CD14-positive monocyte (primary cell): Measurements from ENCODE around the gene SQSTM1. TPM values are rescaled to one million over a fixed set of nuclear protein-coding genes. Genes with fewer than 3 reads are reported as not detected.

Experiments
- DNase-seq, 3 donors: peaks; one replicate each; pipeline ENCODE4 v3.0.0-alpha.2; 2011 to 2022
- H2AFZ ChIP-seq: 2 replicates; pipeline ENCODE4 v1.6.0; 2012; ENCODE audit warnings: mild to moderate bottlenecking, low read depth, low read length, inconsistent platforms; ENCODE audit not compliant: insufficient read depth, poor library complexity, severe bottlenecking
- H3K27ac ChIP-seq, 2 donors: 1 replicate in 1 of 2; 2 replicates in 1 of 2; pipeline ENCODE4 v1.5.1; 2012 to 2013; ENCODE audit warnings: low read length in 2 of 2, control low read depth in 1 of 2, inconsistent platforms in 1 of 2, low read depth in 1 of 2, mild to moderate bottlenecking in 1 of 2
- H3K27me3 ChIP-seq, 2 donors: one replicate each; pipeline versions ENCODE4 v1.6.0 to v1.6.1; 2011 to 2013; ENCODE audit warnings: low read length in 2 of 2; ENCODE audit not compliant: control insufficient read depth in 2 of 2, insufficient read depth in 2 of 2
- H3K36me3 ChIP-seq, 2 donors: replicated peaks in 1 of 2; 1 replicate in 1 of 2; 2 replicates in 1 of 2; pipeline versions ENCODE4 v1.5.1 to v1.6.1; 2012 to 2013; ENCODE audit warnings: low read length in 2 of 2, control low read depth in 1 of 2, inconsistent platforms in 1 of 2, mild to moderate bottlenecking in 1 of 2; ENCODE audit not compliant: insufficient read depth in 2 of 2, control insufficient read depth in 1 of 2
- H3K4me1 ChIP-seq, 2 donors: 1 replicate in 1 of 2; 2 replicates in 1 of 2; pipeline versions ENCODE4 v1.5.1 to v1.6.1; 2012 to 2013; ENCODE audit warnings: low read length in 2 of 2, control low read depth in 1 of 2, inconsistent platforms in 1 of 2, mild to moderate bottlenecking in 1 of 2, moderate library complexity in 1 of 2; ENCODE audit not compliant: insufficient read depth in 2 of 2, control insufficient read depth in 1 of 2
- H3K4me2 ChIP-seq: replicated peaks from 2 replicates; pipeline ENCODE3; 2012; ENCODE audit warnings: low read length, moderate library complexity, mild to moderate bottlenecking; ENCODE audit not compliant: poor library complexity, severe bottlenecking; ENCODE audit errors: extremely low read depth
- H3K4me3 ChIP-seq, 3 experiments: fragments of 200-600 bp in 1 of 3; sonication (generic) in 1 of 3; replicated peaks in 1 of 3; 1 replicate in 2 of 3; 2 replicates in 1 of 3; pipeline ENCODE4 v1.5.1; 2011 to 2013; ENCODE audit warnings: low read length in 3 of 3, mild to moderate bottlenecking in 3 of 3, control low read depth in 2 of 3, low read depth in 2 of 3, inconsistent platforms in 1 of 3, moderate library complexity in 1 of 3
- H3K79me2 ChIP-seq: 2 replicates; pipeline ENCODE4 v1.6.0; 2012; ENCODE audit warnings: mild to moderate bottlenecking, control low read depth, inconsistent platforms, low read length, moderate library complexity; ENCODE audit not compliant: insufficient read depth
- H3K9ac ChIP-seq: 2 replicates; pipeline ENCODE4 v1.6.0; 2017; ENCODE audit warnings: low read length, mild to moderate bottlenecking; ENCODE audit not compliant: insufficient read depth, poor library complexity, severe bottlenecking
- H3K9me3 ChIP-seq, 2 donors: replicated peaks in 1 of 2; 1 replicate in 1 of 2; 2 replicates in 1 of 2; pipeline versions ENCODE4 v1.5.1 to v1.6.1; 2012 to 2013; ENCODE audit warnings: low read length in 2 of 2, control low read depth in 1 of 2; ENCODE audit not compliant: control insufficient read depth in 1 of 2, insufficient read depth in 1 of 2
- H4K20me1 ChIP-seq: 2 replicates; pipeline ENCODE4 v1.6.0; 2012; ENCODE audit warnings: mild to moderate bottlenecking, low read length, control low read depth, moderate library complexity; ENCODE audit not compliant: insufficient read depth
- H3K27ac Mint-ChIP-seq, 7 donors: one replicate each; pipeline ENCODE4 v1.8.0; 2020; ENCODE audit warnings: mild to moderate bottlenecking in 7 of 7, mixed read lengths in 7 of 7, moderate library complexity in 6 of 7, inconsistent platforms in 2 of 7
- H3K27me3 Mint-ChIP-seq, 3 donors: one replicate each; pipeline ENCODE4 v1.8.0; 2021 to 2022; ENCODE audit warnings: low read depth in 3 of 3, mild to moderate bottlenecking in 3 of 3, mixed read lengths in 3 of 3, moderate library complexity in 3 of 3, inconsistent platforms in 1 of 3
- H3K36me3 Mint-ChIP-seq, 2 donors: one replicate each; pipeline ENCODE4 v1.8.0; 2020; ENCODE audit warnings: mixed read lengths in 2 of 2, inconsistent platforms in 1 of 2, mild to moderate bottlenecking in 1 of 2
- H3K4me1 Mint-ChIP-seq: one replicate; pipeline ENCODE4 v1.8.0; 2020; ENCODE audit warnings: mild to moderate bottlenecking, mixed read lengths
- H3K4me3 Mint-ChIP-seq, 2 donors: one replicate each; pipeline ENCODE4 v1.8.0; 2020; ENCODE audit warnings: mild to moderate bottlenecking in 2 of 2, mixed read lengths in 2 of 2, moderate library complexity in 1 of 2
- H3K9me3 Mint-ChIP-seq, 7 donors: one replicate each; pipeline ENCODE4 v1.8.0; 2020 to 2022; ENCODE audit warnings: mixed read lengths in 7 of 7, mild to moderate bottlenecking in 6 of 7, moderate library complexity in 6 of 7, inconsistent platforms in 2 of 7
- CTCF ChIP-seq: fragments of 200-600 bp; IDR thresholded peaks from one replicate; pipeline ENCODE4 v1.8.0; 2022; ENCODE audit warnings: antibody characterized with exemption, mild to moderate bottlenecking
- WGBS: methylation state at CpG from one replicate; pipeline ENCODE4 v1.1.5; 2013; ENCODE audit warnings: missing lambda C conversion rate; ENCODE audit not compliant: insufficient coverage; 5-methylcytosine and 5-hydroxymethylcytosine counted together
- intact Hi-C, 2 donors: fragments of 100-400 bp; cut with micrococcal nuclease; formaldehyde crosslinking; loops; one replicate each; pipeline versions ENCODE4 v1.15.0 to v1.15.1; 2023
- polyA plus RNA-seq, 3 donors: library from polyadenylated mRNA; depleted of rRNA in 1 of 3; unstranded in 2 of 3; stranded (reverse) in 1 of 3; fragments of 300-500 nt in 2 of 3; fragments of >200 nt in 1 of 3; fragmentation: Illumina TruSeq in 2 of 3; gene quantifications; 1 replicate in 2 of 3; 2 replicates in 1 of 3; pipeline ENCODE4 v1.2.3, GENCODE V29; 2012 to 2021

SQSTM1 gene
- polyA plus RNA-seq, 3 donors, result 182 to 312 (median 275) TPM

GRCh38 chr5:179804555-179804947, 16.2 kb upstream of the SQSTM1 start:
- peaks cover 45% of the 10 kb centered on the region for H3K79me2 ChIP-seq
- H3K4me1 ChIP-seq, result peaks cover 41 to 53% of the 10 kb centered on the region in 2 donors
- H3K27me3 ChIP-seq, result no peaks in the 10 kb centered on the region
- Mint-ChIP-seq H3K4me1 (peaks cover 36% of the 10 kb centered on the region), H3K27ac (peak overlapping the region in 5 of 7 donors; percentile 41 to 86 (median 76)), H3K36me3 (peaks cover 18 to 24% of the 10 kb centered on the region in 2 donors), H3K9me3 (no peaks in the 10 kb centered on the region), H3K27me3 (peaks cover 0 to 2% (median 0%) of the 10 kb centered on the region in 3 donors), H3K4me3 (peak overlapping the region; percentile 88 to 91)
- no peak for TF ChIP-seq CTCF
- H2AFZ ChIP-seq, result no peak overlapping the region
- H3K9ac ChIP-seq, result peak overlapping the region; percentile 71
- no peaks in the 10 kb centered on the region for H3K9me3 ChIP-seq
- WGBS, result 65% methylated on average over 8 of the region's 8 CpGs
- H3K36me3 ChIP-seq, result peaks cover 15 to 18% of the 10 kb centered on the region in 2 donors
- H3K4me2 ChIP-seq, result peak overlapping the region; percentile 87
- intact Hi-C loops, result loop anchor here (2.0 to 5.0 kb wide), 3 partner anchors 16 to 103 kb away; partner anchors contain the start of genes SQSTM1 (in 1 of the 2) and TBC1D9B (in 1 of the 2)
- H3K27ac ChIP-seq, result peak overlapping the region; percentile 14 to 33
- peak overlapping the region in 1 of 3 experiments; percentile 80 for H3K4me3 ChIP-seq
- no peak for DNase-seq
- peaks cover 63% of the 10 kb centered on the region for H4K20me1 ChIP-seq

DNA sequence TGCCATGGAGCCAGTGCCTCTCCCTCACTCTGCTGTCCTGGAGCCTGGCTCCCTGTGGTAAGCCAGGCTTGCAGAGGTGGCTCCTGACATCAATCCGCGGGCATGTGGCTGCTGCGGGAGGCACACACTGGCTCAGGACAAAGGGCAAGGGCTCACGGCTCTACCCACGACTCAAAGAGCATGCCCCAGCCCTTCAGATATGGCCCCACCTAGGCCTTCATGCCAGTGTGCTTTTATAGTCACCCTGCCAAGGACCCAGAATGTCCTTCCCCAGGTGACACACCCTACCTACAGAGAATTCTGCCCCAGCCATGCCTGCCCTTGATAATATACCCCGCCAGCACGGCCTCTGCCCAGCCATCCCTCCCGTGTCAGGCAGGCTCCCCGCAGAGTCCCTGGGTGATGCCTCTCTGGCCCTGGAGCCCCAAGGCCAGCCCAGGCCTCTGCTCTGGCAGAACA, 15.6 kb upstream of the SQSTM1 start:
- Mint-ChIP-seq H3K9me3 (no peaks in the 10 kb centered on the region), H3K27me3 (peaks cover 0 to 2% (median 0%) of the 10 kb centered on the region in 3 donors), H3K4me1 (peaks cover 36% of the 10 kb centered on the region), H3K27ac (peak overlapping the region in 6 of 7 donors; percentile 10 to 86 (median 70)), H3K4me3 (peak overlapping the region; percentile 88 to 91), H3K36me3 (peaks cover 12 to 19% of the 10 kb centered on the region in 2 donors)
- Histone ChIP-seq H4K20me1 (peaks cover 58% of the 10 kb centered on the region), H3K27me3 (no peaks in the 10 kb centered on the region), H2AFZ (no peak overlapping the region), H3K36me3 (peaks cover 10 to 13% of the 10 kb centered on the region in 2 donors), H3K9ac (peak overlapping the region; percentile 71), H3K4me3 (peak overlapping the region; percentile 39 to 80 (median 59)), H3K4me1 (peaks cover 41 to 53% of the 10 kb centered on the region in 2 donors), H3K9me3 (no peaks in the 10 kb centered on the region), H3K4me2 (peak overlapping the region; percentile 87), H3K79me2 (peaks cover 45% of the 10 kb centered on the region), H3K27ac (peak overlapping the region in 1 of 2 donors; percentile 77)
- TF ChIP-seq CTCF, result no peak
- DNase-seq, result no peak
- WGBS, result 74% methylated on average over 8 of the region's 9 CpGs
- intact Hi-C loops, result loop anchor here (1.0 to 2.0 kb wide), 2 partner anchors 16 to 100 kb away; partner anchors contain the start of gene SQSTM1 (in 1 of the 2)
